ENCODE data around the gene FDXACB1.

GRCh38 chr11:111870886-111871692, 7.9 kb downstream of the FDXACB1 start, which contains the start of gene ALG9:
- TF ChIP-seq POLR2AphosphoS5 (IDR thresholded peaks at IDR 0.05; ENCODE audit: borderline replicate concordance, low read depth, low read length) (peak; percentile 59), EZH2 (IDR thresholded peaks at IDR 0.05) (no peak), FOXP2 (optimal IDR thresholded peaks at IDR 0.05; ENCODE audit: control extremely low read depth, extremely low read length, insufficient read depth) (no peak)
